Measurements from ENCODE around the gene UPK3B.
"Not testable (repeated sequence)": the region's sequence is repeated elsewhere in the genome, so short reads cannot be mapped to it uniquely, and the experiment has no call there.

Gene UPK3B

GRCh38 chr7:76543197-76543596, 32.8 kb downstream of the UPK3B start, which contains the start of gene SPDYE16:
SPDYE16 (minus strand) TSS chr7:76543297; CDS start chr7:76541459, 1,838 bp downstream.
- H3K4me1 Mint-ChIP-seq, H3K4me3 Mint-ChIP-seq, H3K9me3 Mint-ChIP-seq, H3K36me3 Mint-ChIP-seq, H3K27me3 Mint-ChIP-seq, H3K27ac Mint-ChIP-seq: not testable (repeated sequence)

- H3K36me3 Mint-ChIP-seq, H3K9me3 Mint-ChIP-seq, H3K27me3 Mint-ChIP-seq: not testable (repeated sequence)
- peak overlapping the region; percentile 96 for H3K27ac Mint-ChIP-seq
- peak overlapping the region; percentile 93 for H3K4me3 Mint-ChIP-seq
- H3K4me1 Mint-ChIP-seq, result peaks cover 23% of the 10 kb centered on the region
Observed at GRCh38 chr7:76549025-76549854, 38.9 kb downstream of the UPK3B start.

GRCh38 chr7:76549855-76550248, 39.5 kb downstream of the UPK3B start:
- Mint-ChIP-seq H3K4me1 (peaks cover 27% of the 10 kb centered on the region), H3K27ac (peak overlapping the region; percentile 84), H3K4me3 (peak overlapping the region; percentile 93)
- not testable (repeated sequence) for H3K27me3 Mint-ChIP-seq, H3K9me3 Mint-ChIP-seq, H3K36me3 Mint-ChIP-seq

- H3K27me3 Mint-ChIP-seq, H3K27ac Mint-ChIP-seq, H3K9me3 Mint-ChIP-seq: not testable (repeated sequence)
- H3K4me1 Mint-ChIP-seq, result peaks cover 40% of the 10 kb centered on the region
- H3K4me3 Mint-ChIP-seq, result peak overlapping the region; percentile 23
- H3K36me3 Mint-ChIP-seq, result peaks cover 11% of the 10 kb centered on the region
Observed at GRCh38 chr7:76551992-76552391, 41.6 kb downstream of the UPK3B start.

GRCh38 chr7:76559685-76560084, 49.3 kb downstream of the UPK3B start:
- H3K4me3 Mint-ChIP-seq, H3K27me3 Mint-ChIP-seq, H3K27ac Mint-ChIP-seq, H3K9me3 Mint-ChIP-seq: not testable (repeated sequence)
- Mint-ChIP-seq H3K4me1 (peaks cover 65% of the 10 kb centered on the region), H3K36me3 (peaks cover 28% of the 10 kb centered on the region)

GRCh38 chr7:76560157-76560556, 49.8 kb downstream of the UPK3B start:
- H3K36me3 Mint-ChIP-seq, result peaks cover 24% of the 10 kb centered on the region
- not testable (repeated sequence) for H3K9me3 Mint-ChIP-seq, H3K27me3 Mint-ChIP-seq, H3K27ac Mint-ChIP-seq, H3K4me3 Mint-ChIP-seq
- H3K4me1 Mint-ChIP-seq, result peaks cover 61% of the 10 kb centered on the region

GRCh38 chr7:76561342-76561741, 51.0 kb downstream of the UPK3B start:
- not testable (repeated sequence) for H3K27me3 Mint-ChIP-seq, H3K27ac Mint-ChIP-seq, H3K4me3 Mint-ChIP-seq, H3K9me3 Mint-ChIP-seq
- Mint-ChIP-seq H3K4me1 (peaks cover 63% of the 10 kb centered on the region), H3K36me3 (peaks cover 26% of the 10 kb centered on the region)

- not testable (repeated sequence) for H3K4me3 Mint-ChIP-seq, H3K9me3 Mint-ChIP-seq, H3K27ac Mint-ChIP-seq, H3K27me3 Mint-ChIP-seq
- H3K4me1 Mint-ChIP-seq, result peaks cover 52% of the 10 kb centered on the region
- peaks cover 18% of the 10 kb centered on the region for H3K36me3 Mint-ChIP-seq
Observed at GRCh38 chr7:76565001-76565400, 54.6 kb downstream of the UPK3B start.
